Fibroblast of skin of left biceps (primary cell): ENCODE measurements around the gene UBTD1.

Source experiments
- DNase-seq, 2 experiments: peaks; one replicate each; pipeline ENCODE4 v3.0.0-alpha.2; 2013; ENCODE audit warnings: low read depth in 2 of 2

UBTD1 gene

DNA sequence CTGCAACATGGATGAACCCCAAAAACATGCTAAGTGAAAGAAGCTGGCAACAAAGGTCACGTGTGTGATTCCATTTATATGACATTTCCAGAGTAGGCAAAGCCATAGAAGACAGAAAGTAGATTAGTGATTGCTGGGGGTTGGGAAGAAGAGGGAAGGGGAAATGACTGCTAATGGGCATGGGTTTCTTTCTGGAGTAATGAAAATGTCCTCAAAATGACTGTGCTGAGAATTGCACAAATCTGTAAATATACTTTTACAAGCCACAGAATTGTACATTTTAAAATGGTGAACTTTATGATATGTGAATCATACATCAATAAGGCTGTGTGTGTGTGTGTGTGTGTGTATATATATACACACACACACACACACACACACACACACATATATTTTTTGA, 16.3 kb upstream of the UBTD1 start:
- DNase-seq: no peak

DNA sequence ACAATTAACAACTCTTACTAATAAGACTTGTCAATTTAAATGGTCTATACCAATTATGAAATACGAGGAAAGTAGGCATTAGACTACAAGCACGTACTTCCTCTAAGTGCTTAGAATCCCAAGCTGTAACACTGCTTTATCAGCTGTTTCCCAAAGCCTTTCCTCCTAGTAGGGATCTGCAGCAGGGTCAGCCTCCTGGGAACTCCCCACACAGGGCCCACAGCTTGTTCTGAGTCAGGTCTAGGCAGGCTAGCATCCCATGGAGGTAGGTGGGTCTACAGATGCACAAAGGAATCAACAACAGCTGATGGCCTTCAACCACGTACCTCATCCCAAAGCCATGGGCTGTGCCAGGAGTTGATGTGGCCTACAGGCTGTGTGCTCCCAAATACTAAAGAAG, 15.2 kb upstream of the UBTD1 start:
- DNase-seq: no peak

DNA sequence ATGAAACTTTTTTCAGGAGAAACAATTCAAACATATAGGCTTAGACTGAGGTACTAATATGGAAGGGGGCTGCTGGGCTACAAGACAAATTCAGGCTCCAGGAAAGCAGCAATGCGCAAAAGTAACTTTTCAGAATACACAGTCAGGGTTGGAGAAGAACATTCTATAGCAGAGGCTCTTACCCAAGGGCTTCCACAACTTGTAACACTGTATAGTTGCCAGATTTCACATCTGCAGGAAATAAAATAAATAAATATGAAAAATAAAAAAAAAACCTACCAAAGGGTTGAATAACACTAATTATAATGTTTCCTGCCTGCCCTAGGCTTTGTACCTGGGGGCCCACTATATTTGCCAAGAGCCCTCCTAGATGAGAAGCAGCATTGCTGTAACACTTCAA, 14.8 kb upstream of the UBTD1 start:
- no peak for DNase-seq

DNA sequence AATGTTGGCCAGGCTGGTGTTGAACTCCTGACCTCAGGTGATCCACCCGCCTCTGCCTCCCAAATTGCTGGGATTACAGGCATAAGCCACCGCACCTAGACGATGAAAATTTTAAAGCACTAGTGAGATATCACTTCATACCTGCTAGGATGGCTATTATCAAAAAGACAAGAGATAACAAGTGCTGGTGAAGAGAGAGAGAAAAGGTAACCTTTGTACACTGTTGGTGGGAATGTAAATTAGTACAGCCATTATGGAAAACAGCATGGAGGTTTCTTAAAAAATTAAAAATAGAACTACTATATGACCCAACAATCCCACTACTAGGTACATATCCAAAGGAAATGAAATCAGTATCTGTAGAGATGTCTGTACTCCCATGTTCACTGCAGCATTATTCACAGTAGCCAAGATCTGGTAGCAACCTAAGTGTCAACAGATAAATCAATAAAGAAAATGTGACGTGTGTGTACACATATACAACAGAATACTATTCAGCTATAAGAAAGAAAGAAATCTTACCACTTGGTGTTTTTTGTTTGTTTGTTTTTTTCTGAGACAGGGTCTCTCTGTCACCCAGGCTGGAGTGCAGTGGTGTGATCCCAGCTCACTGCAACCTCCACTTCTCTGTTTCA, 13.0 kb upstream of the UBTD1 start:
- no peak for DNase-seq

DNA sequence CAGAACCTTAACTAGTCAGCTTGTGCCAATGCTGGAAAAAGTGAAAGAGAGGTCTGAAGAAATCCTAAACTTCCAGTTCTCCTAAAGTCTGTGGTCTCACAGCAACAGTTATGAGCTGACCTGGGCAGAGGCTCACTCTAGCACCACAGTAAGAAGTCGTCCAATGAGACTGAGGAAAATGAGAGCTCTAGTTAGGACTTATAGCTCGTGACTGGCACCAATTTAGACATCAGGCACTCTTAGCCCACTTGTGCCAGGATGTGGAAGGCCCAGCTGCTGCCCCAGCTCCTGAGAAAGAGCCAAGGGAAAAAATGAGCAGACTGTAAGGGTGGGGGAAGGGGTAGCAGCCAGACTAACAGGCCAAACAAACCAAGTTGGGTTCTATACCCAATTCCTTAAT, 8.1 kb upstream of the UBTD1 start:
- no peak for DNase-seq

DNA sequence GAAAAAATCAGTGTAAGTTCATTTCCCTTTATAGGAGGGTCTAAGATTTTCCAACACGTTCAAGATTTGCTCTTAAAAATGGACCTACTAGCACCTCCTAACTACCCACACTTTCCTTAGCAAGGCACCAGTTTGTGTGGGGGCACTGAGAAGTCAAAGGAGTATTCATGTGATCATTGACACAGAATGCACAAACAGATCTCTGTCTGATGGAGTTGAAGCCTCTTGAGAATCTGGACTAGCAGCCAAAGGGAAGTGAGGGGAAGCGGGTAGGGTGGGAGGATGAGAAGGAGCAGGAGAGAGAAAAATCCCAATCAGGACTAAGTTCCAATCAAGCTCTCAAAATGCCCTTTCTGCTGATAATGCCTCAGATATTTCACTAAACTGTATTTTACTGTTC, 4.6 kb upstream of the UBTD1 start:
- no peak for DNase-seq

DNA sequence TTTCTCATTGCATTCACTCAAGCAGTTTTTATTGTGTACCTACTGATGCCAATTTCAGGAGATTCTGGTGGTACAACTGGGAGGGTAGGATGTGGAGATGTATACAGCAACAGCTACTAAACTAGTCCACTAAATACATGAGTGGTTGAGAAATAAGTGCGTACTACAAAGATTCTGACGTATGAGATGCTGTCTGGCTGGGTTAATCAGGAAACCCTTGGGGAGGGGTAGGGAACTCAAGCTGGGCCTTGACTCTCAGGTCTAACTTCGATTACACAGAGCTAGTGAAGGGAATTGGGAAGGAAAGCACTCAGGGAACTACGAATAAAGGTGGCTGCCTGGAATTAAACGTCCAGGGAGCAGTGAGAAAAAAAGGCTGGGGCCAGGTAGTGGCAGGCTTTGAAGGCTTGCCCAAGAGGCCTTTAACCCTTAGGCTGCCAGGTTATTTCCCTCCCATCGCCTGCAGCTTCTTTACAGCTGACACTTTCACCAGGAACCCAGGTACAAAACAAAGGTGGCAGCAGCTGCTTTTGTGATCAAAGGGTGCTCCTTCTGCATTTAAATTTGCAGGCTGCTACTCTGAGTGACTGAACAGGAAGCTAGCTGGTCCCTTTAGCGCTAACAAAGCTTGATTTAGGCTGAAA, 3.7 kb upstream of the UBTD1 start:
- no peak for DNase-seq

DNA sequence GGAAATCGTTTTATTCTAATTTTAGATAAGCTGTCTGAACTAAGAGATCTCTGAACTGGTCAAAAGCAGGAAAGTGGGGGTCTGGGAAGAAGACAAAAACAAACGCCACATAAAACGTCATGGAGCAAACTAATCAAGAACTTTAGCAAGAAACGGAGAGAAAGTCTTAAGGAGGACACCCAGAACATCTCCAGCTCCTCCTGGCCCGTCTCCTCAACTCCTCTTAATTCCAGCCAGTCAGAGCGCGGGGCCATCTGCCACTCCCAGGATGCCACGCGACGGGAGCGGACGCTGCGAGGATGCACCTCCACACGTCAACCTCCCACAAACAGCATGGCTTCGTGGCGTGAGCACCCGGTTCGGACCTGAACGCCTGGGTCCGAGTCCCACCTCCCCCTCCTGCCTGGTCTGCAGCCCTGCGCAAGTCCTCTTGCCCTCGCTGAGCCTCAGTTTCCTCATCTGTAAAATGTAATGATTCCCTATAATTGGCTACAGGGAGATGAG, 1.1 kb upstream of the UBTD1 start:
- DNase-seq: peak; percentile 41 to 42

DNA sequence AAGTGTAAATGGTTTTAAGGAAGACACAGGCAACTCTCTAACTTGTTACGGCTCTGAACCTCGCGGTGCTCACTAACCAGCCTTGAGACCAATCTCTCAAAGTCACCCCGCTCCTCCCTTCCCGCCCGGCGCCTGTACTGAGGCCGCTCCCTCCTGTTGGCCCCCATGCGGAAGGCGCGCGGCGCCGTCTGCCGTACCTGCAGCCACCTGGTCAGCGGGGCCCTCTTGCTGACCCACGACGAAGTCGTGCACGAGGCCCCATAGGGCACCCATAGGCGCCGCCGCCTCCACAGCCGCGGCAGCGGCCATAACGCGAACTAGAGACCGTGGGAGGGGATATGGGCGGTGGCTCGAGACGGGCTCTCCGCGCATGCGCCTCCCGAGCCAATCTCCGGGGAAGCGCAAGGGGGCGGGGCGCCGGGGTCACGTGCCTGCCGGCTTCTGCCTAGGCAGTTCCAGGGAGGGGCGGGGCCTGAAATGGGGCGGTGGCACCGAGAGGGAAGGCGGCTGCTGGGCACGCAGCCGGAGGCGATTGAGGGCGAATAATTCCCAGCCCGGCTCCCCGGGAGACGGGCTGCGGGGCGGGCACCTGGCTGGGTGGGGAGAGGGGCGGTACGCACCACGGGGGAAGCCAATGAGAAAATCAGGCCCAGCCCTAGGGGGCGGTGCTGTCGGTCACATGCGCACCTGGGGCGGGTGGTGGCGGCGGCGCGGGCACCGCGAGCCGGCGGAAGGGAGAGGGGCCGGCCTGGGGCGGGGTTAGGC, 466 bp upstream of the UBTD1 start, which contains the start of gene MMS19:
MMS19 (minus strand) TSS at position 347 of the 765 bp plus-strand sequence; CDS start at position 309, 38 bp downstream.
- DNase-seq: peak; percentile 96 to 98

DNA sequence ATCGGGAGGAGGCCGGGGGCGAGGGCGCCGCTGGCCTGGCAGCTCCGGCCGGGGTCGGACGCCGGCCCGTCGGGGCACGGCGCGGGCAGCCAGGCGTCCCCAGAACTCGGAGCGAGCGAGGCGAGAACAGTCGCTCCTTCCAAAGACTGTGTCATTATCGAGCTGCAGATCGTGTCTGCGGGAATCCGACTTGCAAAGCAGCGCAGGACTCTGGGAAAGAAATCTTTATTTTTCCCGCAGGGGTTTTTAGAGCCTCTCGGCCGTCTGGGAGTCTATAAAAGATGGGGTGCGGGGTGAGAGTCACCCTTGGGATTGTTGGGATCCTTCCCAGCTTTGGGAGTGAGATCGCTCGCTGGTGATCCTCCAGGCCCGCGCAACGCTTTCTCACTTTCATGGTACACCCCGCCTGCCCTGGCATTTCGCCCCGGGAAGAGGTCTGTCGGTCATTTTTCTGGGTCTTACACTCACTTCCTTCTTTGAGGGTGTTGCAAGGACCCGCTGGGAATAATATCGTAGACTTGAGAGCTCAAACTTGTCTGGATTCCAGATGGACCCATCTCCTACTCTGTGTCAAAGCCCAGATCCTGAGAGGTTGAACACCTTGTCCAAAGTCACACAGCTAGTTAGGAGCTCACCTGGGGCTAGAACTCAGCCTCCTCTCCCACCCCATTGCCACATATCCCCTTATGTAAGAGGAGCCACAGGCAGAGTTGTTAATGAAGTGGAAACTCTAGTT, 1.0 kb downstream of the UBTD1 start:
- DNase-seq: no peak

DNA sequence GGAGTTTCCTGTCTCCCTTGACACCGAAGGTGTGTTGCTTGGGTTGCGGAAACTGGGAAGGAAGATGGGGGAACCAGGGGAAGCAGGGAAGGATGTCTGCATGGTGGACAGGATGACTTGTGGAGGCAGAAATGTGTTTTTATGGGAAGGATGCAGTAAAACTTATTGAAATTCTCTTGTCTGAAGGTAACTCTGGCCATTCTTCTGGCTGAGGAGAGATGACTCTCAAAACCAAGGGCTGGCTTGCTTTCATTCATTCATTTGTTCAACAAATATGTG, 1.5 kb downstream of the UBTD1 start:
- no peak for DNase-seq

DNA sequence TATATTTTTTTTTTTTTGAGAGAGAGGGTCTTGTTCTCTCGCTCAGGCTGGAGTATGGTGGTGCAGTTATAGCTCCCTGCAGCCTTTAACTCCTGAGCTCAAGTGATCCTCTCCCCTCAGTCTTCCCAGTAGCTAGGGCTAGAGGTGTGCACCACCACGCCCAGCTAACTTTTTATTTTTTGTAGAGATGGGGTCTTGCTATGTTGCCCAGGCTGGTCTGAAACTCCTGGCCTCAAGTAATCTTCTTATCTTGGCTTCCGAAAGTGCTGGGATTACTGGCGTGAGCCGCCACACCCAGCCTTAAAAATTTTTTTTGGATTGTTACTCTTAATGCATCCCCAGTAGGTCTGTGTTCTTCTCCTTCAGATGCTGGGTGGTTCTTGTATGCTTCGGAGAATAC, 4.2 kb downstream of the UBTD1 start:
- no peak for DNase-seq

DNA sequence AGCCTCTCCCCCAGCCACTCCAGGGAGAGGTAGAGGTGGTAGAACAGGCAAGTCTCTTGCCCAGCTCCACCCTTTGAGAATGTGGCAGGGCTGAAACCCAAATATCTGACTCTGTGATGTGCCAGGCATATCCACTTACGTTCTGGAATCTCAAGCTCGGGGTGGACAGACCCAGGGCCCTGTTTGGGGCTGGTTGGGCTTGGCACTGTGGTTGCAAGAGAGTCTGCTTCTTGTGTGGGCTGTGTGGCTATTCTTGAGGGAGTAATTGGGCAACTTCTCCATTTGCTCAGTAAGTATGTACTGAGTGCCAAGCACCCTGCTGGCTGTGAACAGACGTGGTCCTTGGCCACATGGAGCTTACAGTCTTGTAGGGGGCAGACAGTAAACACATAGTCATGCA, 4.7 kb downstream of the UBTD1 start:
- DNase-seq: no peak

DNA sequence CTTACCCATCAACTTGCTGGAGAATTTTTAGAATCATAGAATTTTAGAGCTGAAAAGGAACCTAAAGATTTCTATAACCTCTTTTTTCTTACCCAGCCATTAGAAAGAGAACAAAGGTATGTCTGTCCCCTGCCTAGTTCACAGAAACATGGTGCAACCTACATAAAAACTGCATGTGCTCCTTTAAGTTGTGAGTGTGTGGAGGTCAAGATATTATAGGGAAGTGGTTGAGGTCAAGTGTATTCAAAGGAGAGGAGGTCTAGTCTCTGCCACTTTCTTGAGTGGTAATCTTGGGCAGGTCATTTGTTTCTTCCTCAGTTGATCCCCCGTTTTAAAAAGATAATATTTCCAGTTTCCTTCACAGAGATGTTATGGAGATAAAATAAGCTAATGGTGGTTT, 6.4 kb downstream of the UBTD1 start:
- DNase-seq: no peak

DNA sequence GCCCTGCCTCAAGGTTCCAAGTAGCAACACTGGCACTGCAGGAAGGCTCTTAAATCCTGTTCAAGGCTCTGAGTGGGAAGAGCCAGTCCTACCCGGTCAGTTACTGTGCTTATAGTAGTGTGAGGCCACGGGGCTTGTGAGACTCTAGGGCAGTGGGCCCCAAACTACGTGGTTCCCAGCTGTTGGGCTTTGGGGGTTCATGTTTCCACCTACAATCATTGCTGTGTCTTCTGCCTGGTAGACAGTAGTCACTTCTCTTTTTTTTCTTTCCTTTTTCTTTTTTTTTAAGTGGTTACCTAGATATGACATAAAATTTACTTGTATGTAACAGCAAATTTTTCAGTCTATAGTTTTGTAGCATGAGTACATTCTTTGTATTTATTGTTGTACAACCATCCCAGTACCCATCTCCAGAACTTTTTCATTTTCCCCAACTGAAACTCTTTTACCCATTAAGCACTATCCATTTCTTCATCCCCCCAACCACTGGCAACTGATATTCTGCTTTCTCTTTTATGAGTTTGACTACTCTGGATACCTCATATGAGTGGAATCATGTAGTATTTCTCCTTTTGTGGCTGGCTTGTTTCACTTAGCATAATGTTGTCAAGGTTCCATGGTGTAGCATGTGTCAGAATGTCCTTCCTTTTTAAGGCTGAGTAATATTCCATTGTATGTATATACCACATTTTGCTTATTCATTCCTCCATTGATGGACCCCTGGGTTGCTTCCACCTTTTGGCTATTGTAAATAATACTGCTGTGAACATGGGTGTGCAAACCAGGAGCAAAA, 7.7 kb downstream of the UBTD1 start:
- no peak for DNase-seq

DNA sequence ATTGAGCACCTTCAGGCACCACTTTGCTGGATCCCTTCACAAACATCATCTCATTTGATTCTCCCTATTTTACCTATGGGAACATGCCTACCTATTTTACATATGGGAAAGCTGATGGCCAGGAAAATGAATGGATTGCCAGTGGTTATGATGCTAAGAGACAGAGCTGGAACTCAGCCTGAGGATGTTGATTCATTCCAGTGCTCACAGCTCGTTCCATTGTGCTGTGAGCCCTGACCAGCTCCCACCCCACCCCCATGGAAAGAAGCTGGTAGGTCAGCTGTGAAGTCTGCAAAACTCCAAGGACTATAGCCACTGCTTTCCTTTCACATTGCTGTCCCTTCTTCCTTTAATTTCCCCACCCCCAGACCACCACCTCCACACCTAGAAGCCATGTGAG, 9.6 kb downstream of the UBTD1 start:
- no peak for DNase-seq

DNA sequence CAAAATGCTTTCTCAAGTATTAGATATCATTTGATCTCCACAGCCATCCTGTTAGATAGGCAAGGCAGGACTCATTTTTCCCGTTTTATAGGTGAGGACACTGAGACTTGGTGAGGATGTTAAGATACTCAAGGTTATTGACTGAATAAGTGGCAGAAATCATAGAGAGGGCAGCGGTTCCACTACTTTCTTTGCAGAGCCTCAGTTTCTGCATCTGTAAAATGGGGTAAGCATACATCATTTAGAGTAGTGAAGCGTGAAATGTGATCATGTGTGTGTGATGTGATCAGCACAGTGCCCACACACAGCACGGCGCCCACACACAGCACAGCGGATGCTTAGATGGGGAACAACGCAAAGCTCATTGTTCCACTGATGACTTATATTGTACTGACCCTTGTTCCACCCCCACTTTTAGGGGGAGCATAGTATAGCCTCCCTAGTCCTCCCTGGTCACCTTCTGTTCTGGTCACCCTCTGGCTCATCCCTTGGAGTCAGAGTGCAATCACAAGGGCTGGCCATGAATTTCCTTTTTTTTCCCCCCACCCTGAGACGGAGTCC, 10.5 kb downstream of the UBTD1 start:
- DNase-seq: no peak

DNA sequence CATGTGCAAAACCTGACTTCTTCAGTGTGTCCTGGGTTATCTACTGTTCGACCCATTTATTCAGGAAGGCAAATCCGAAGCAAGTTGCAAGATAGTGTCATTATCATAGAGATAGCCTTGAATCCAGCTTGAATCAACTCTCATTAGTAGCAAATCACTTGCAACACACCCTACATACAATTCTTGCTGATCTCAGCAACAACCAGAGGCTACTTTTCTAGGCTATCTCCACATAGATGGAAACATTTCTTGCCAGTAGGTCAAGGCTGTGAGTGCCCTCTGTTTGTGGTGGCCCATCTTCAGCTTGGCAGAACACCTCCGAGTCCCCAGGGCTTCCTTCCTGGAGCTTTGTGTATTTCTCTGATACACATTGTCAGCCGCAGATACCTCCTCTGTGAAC, 12.0 kb downstream of the UBTD1 start:
- no peak for DNase-seq

DNA sequence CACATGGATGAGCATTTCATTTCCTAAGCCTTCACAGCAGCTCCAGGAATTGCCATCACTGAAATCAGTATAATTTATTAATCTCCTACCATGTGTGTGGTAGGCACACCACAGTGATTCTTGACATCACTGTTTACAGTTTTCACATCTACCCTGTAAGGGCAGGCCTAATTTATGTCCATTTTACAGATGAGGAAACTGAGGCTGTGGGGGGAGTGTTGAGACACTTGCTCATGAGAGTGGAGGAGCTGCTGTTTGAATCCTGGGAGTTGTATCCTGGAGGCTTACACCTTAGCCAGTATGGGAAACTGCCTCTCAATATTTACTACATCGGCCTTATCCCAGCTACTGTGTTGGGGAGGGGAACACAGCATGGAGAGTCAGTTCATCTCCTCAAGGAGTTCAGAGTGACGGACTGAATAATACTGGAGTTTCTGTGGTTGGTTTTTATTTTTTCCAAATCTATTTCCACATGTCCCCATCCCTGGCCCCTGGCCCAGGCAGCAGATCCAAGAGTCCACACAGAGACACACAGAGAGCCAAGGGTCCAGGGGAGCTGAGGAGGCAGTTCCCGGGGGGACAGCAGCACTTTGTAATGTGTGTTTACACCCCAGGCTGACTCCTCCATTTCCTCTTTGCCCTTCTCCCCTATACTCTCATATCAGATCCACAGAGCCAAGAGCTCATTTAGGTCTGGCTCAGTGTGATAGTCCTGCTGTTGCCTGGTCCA, 13.2 kb downstream of the UBTD1 start:
- no peak for DNase-seq

DNA sequence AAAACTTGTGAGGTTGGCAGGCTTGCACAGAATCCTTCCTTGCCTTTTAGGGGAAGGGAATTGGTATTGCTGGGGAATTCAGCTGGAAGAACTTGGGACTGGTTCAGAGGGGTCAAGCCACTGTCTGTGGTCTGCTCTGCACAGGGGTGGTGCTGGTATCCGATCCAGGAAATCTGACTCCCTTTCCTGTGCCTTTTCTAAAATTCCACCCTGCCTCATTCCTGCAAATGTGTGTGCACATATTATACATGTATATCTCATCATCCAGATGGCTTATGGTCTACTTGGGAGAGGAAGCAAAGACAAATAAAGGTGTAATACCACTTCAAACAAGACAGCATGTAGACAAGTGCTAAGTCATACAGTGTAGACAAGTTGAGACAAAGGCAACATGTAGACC, 14.3 kb downstream of the UBTD1 start:
- no peak for DNase-seq

DNA sequence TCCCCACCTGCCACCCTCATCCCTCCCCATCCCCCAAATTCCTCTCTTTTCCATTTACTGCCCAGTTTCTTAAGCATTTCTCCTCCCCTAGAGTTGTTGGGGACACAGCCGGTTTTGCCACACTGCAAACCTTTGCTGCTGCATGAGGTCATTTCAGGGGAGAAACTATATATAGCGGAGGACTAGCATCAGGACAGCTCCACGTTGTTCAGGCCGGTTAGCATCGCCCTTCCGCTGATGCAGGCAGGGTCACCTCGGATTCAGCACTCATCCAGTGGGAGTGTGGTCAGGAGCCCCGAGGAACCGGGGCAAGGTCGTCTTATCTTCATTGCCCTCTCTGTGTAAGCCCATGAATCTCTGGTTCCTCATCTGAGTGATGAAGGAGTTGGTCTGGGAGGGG, 15.6 kb downstream of the UBTD1 start:
- DNase-seq: no peak
